GM21528 (cell line): ENCODE data around the gene CLEC4G.
"Not testable (repeated sequence)": the region's sequence is repeated elsewhere in the genome, so short reads cannot be mapped to it uniquely, and the experiment has no call there.

Experiments used
- ATAC-seq: cut with Tn5 transposase; IDR thresholded peaks from one replicate; pipeline ENCODE4 v1.9.1; 2021; ENCODE audit warnings: mild to moderate bottlenecking, moderate library complexity; ENCODE audit not compliant: unreplicated experiment, low FRiP score

Gene CLEC4G

GRCh38 chr19:7732045-7732444 lies at the start of gene CLEC4G:
Gene CLEC4G, minus strand, starts transcription at chr19:7732110. Its CDS starts 8 bp downstream, at chr19:7732102.
- ATAC-seq, result no peak

DNA sequence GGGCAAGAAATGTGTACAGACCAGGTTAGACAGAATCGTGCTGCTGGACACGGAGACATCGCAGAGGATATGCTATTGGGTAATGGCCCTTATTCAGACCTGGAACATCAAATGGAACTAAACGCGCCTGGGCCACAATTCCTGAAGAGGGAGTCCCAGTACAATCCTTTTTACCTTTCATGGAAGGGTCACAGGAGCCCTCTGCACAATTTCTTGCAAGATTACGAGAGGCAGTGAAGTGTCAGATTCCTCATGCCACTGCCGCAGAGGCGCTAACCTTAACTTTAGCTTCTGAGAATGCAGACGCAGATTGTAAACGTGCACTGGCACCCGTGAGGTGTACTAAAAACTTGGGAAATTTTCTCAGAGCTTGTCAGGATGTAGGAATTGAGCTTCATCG lies 49.2 kb upstream of the CLEC4G start:
- ATAC-seq, result no peak

- no peak for ATAC-seq
These were observed 47.9 kb upstream of the CLEC4G start for GRCh38 chr19:7779631-7780486.

GRCh38 chr19:7778081-7778480 lies 46.2 kb upstream of the CLEC4G start:
- no peak for ATAC-seq

- ATAC-seq, result no peak
These were observed 43.9 kb upstream of the CLEC4G start for GRCh38 chr19:7775761-7776160.

DNA sequence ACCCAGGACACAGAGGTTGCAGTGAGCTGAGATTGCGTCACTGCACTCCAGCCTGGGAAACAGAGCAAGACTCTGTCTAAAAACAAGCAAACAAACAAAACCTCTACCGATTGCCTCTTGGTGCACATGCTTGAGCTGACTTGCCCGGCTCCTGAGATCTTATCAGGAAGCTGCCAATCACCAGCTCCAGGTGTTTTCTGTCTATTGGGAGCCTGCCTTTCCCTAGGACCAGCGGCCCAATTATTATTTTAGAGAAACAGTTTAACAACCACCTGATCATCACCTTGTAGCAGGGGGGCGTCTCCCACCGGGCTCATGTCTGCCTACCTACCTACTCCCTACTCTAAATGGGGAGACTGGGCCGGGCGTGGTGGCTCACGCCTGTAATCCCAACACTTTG lies 41.9 kb upstream of the CLEC4G start:
- ATAC-seq, result no peak

DNA sequence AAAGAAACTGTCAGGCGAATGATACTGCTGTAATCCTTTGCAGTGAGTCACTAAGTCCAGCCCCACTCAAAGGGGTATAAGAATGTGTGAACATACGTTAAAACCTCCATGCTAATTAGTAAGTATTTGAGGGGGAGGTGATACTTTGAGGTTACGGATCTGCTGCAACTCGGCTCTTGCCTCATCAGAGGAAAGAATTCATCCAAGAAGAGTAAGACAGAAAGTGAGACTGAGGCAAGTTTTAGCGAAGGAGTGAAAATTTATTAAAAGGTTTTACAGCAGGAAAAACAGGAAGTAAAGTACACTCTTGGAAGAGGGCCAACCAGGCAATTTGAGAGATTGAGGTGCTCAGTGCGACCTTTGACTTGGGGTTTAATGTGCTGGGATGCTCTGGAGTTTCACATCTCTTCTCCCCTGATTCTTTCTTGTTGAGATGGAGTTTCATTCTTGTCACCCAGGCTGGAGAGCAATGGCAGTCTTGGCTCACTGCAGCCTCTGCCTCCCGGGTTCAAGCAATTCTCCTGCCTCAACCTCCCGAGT lies 40.9 kb upstream of the CLEC4G start:
- no peak for ATAC-seq

DNA sequence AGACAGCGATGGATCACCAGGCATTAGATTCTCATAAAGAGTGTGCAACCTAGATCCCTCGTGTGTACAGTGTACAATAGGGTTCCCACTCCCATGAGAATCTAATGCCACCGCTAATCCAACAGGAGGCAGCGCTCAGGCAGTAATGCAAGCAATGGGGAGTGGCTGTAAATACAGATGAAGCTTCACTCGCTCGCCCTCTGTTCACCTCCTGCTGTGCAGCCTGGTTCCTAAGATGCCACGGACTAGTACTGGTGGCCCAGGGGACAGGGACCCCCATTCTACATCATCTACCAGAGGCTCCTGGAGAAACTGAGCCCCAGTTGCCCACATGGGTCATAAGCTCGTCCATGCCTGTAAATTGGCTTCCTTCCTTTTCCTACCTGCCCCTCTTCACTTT lies 39.2 kb upstream of the CLEC4G start:
- ATAC-seq, result no peak

DNA sequence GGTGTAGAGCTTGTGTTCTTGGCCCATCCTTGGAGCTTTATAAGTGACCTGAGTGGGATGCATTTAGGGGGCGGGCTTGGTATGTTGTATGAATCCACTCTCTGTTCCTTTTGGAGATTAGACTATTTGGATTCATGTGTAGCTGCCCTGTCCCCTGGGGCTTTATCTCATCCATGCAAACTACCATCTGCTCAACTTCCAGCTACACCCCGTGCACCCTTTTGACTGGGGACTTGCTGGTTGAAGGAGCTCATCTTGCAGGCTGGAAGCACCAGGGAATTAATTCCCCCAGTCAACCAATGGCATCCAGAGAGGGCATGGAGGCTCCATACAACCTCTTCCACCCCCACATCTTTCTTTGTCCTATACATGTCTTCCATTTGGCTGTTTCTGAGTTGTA lies 37.3 kb upstream of the CLEC4G start:
- ATAC-seq, result no peak

DNA sequence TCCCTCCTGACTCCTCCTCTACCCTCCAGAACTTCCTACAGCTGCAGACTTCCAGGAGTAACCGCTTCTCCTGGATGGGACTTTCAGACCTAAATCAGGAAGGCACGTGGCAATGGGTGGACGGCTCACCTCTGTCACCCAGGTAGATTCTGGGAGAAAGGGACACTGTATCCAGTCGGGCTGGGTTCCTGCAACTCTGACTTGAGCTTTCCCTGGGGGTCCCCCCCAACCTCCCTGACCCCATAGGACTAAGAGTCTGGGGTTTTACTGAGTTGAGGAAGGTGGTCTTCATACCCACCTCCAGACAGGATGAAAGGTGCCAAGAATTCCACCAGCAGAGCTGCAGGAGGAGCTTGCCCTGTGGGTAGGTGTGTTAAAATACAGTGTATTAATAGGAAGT lies 35.6 kb upstream of the CLEC4G start:
- no peak for ATAC-seq

GRCh38 chr19:7766535-7766934 lies 34.6 kb upstream of the CLEC4G start:
- no peak for ATAC-seq

DNA sequence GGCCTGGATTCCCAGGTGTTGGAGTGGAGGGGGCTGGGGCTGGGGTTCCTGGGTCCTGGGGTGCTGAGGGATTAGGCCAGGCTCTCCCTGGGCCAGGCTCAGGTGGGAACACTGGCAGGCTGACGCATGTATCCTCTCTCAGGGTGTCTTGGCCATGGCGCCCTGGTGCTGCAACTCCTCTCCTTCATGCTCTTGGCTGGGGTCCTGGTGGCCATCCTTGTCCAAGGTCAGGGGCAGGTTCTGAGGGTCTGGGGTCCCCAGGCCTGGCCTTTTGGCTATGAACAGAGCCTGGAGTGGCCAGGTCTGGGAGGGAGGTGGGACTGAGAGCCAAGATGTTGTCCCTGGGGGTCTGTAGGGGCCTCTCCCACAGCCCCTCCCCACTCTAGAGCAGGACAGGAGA lies 33.1 kb upstream of the CLEC4G start:
- ATAC-seq, result not testable (repeated sequence)

DNA sequence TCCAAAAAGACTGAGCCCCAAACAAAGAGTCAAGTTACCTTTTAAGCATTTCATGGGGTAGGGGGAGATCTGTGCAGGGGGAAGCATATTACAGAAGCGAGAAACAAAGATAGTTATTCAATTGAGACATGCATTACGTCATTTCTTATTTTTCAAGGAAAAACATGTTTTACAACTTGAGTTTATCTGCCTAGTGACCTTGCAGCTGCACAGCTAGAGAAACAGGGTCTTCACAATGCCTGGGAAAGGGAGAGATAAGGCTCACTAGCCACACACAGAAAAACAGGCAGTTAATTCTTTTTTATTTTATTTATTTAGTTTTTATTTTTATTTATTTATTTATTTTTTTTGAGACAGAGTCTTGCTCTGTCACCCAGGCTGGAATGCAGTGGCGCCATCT lies 32.2 kb upstream of the CLEC4G start:
- not testable (repeated sequence) for ATAC-seq

- no peak for ATAC-seq
These were observed 31.8 kb upstream of the CLEC4G start for GRCh38 chr19:7763696-7764095.

DNA sequence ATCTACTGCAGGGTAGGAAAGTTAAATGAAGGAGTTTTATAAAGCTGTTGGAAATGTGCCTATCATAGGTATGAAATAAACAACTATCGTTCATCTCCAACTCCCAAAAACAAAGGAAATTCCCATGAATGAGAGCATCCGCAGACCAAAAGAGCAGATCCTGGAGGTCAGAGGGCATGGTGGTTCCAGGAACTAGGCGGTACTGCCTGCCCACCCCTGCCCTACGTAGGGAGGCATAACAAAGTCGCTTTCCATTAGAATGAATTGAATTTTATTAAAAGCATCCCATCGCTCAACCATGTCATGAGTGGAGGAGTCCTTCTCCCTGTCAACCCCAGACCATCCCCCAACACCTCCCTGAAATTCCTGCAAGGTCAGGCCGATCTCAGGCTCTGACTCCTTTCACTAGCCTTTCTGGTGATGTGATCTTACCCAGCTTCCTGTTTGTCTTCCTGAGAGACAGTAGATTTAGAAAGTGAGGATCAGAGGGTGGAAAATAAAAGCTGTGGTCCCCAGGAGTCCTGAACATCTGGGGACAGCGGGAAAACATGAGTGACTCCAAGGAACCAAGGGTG lies 30.9 kb upstream of the CLEC4G start, which contains the start of gene CLEC4M:
CLEC4M (plus strand) TSS at position 525 of the 575 bp plus-strand sequence; CDS start at position 549, 24 bp downstream.
- ATAC-seq, result no peak

DNA sequence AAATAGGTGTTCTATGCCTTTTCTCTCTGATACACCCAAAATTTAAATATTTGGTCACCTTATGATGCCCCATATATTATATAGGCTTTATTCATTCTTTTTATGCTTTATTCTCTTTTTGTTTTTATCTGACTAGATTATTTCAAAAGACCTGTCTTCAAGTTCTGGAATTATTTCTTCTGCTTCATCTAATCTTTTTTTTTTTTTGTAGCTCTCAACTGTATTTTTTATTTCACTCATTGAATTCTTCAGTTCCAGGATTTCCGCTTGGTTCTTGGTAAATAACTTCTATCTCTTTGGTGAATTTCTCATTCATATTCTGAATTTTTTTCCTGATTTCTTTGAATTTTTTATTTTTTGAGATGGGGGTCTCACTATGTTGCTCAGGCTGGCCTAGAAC lies 27.2 kb upstream of the CLEC4G start:
- no peak for ATAC-seq

DNA sequence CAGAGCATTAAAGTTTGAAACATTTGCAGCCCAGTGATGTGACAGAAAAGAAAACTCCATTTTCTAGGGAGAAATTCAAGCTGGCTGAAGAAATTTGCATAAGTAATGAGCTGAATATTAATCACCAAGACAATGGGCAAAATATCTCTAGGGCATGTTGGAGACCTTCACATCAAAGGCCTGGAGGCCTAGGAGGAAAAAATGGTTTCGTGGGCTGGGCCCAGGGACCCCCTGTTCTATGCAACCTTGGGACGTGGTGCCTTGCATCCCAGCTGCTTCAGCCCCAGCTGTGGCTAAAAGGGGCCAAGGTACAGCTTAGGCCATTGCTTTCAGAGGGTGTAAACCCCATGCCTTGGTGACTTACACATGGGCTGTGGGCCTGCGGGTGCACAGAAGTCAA lies 25.4 kb upstream of the CLEC4G start:
- ATAC-seq, result no peak

- ATAC-seq, result no peak
These were observed 24.3 kb upstream of the CLEC4G start for GRCh38 chr19:7756258-7756657.

DNA sequence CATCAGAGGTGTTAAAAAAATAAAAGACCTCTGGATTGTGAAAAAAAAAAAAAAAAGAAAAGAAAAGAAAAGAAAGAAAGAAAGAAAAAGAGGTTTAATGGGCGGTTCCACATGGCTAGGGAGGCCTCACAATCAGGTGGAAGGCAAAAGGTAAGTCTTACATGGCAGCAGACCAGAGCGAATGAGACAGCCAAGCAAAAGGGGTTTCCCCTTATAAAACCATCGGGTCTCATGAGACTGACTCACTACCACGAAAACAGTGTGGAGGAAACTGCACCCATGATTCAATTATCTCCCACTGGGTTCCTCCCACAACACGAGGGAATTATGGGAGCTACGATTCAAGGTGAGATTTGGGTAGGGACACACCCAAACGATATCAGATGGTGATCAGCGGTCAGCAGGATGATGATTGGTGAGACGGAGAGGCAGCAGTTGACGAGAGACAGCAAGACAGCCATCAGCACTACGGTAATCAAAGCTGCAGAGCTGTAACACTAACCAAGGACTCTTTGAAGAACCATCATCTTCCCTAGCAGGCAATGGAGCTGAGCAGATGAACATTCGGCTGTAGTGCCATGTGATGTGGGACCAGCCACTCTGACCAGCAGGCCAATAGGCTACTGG lies 19.4 kb upstream of the CLEC4G start:
- ATAC-seq, result no peak

- no peak for ATAC-seq
These were observed 16.8 kb upstream of the CLEC4G start for GRCh38 chr19:7748756-7749155.

DNA sequence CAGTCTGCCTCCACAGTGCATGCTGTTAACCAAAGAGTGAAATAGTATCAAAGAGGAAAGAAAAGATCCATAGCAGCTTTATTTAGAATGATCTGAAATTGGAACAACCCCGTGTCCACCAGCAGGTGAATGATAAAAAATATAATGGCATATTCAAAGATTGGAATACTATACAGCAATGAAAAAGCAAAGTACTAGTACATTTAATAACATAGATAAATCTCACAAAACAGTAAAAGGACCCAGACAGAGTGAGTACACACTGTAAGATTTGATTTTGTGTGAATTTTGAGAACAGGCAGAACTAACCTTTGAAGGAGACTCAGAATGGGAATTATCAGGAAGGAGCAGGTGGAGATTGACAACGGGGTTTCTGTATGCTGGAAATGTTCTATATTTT lies 16.3 kb upstream of the CLEC4G start:
- ATAC-seq, result no peak
